GM12878 (cell line): ENCODE measurements around the gene GALNT18. TPM values are rescaled to one million over a fixed set of nuclear protein-coding genes. Genes with fewer than 3 reads are reported as not detected.

Source experiments
- ATAC-seq: fragments of 200-7000 bp; cut with Tn5 transposase; 3 replicates; pipeline ENCODE4 v1.9.1; 2020; ENCODE audit warnings: mild to moderate bottlenecking, moderate library complexity
- BruUV-seq: library from RNA; stranded (reverse); fragments of 400-500 nt; replicated peaks from 2 replicates; lab custom pipeline; 2021; lab: Mats Ljungman, UMichigan
- CTCF ChIA-PET: fragments of 300-600 bp; sonication (Branson Sonifier 250); formaldehyde crosslinking; extraction: SDS; loops from one replicate; lab custom pipeline; 2021; ENCODE audit warnings: inconsistent platforms; lab: Yijun Ruan, JAX
- POLR2A ChIA-PET: fragments of 350-600 bp; formaldehyde crosslinking; extraction: SDS; loops from one replicate; lab custom pipeline; 2021; ENCODE audit warnings: inconsistent platforms; lab: Charles Lee
- RAD21 ChIA-PET: fragments of 300-600 bp; sonication (Branson Sonifier 250); formaldehyde crosslinking; loops from one replicate; lab custom pipeline; 2023; ENCODE audit warnings: antibody characterized with exemption; ENCODE audit not compliant: unreplicated experiment; lab: Charles Lee
- SMC1A ChIA-PET: fragments of 300-600 bp; sonication (Branson Sonifier 250); formaldehyde crosslinking; loops from one replicate; lab custom pipeline; 2023; ENCODE audit not compliant: unreplicated experiment, uncharacterized antibody; lab: Charles Lee
- DNase-seq: peaks from one replicate; pipeline ENCODE4 v3.0.0-alpha.2; 2011; ENCODE audit warnings: low read depth, low spot score
- FAIRE-seq: peaks from 3 replicates; lab custom pipeline; 2011; peaks lifted over from hg19 to GRCh38; lab: Jason Lieb, UNC
- H2AFZ ChIP-seq: 2 replicates; pipeline ENCODE4 v1.6.0; 2011; ENCODE audit warnings: low read depth, low read length, control low read depth; ENCODE audit not compliant: control insufficient read depth
- H3K27ac ChIP-seq: 2 replicates; pipeline ENCODE4 v1.5.1; 2011; ENCODE audit warnings: control low read depth; ENCODE audit not compliant: control insufficient read depth, insufficient read depth
- H3K27me3 ChIP-seq, 2 experiments: replicated peaks in 1 of 2; 2 replicates each; pipeline versions ENCODE4 v1.6.0 to v1.6.1; 2011; ENCODE audit warnings: low read length in 1 of 2; ENCODE audit not compliant: control insufficient read depth in 2 of 2, insufficient read depth in 2 of 2
- H3K36me3 ChIP-seq, 2 experiments: 2 replicates each; pipeline ENCODE4 v1.5.1; 2011; ENCODE audit warnings: low read length in 1 of 2; ENCODE audit not compliant: control insufficient read depth in 2 of 2, insufficient read depth in 2 of 2
- H3K4me1 ChIP-seq: 2 replicates; pipeline ENCODE4 v1.6.1; 2011; ENCODE audit warnings: mild to moderate bottlenecking, low read length, moderate library complexity, mixed read lengths; ENCODE audit not compliant: control insufficient read depth, insufficient read depth
- H3K4me2 ChIP-seq: 2 replicates; pipeline ENCODE4 v1.6.0; 2011; ENCODE audit warnings: control low read depth; ENCODE audit not compliant: control insufficient read depth, insufficient read depth
- H3K4me3 ChIP-seq: fragments of 200-600 bp; sonication (generic); 2 replicates; pipeline ENCODE4 v1.5.1; 2016
- H3K79me2 ChIP-seq: 2 replicates; pipeline ENCODE4 v1.6.0; 2011; ENCODE audit warnings: low read length; ENCODE audit not compliant: control insufficient read depth, insufficient read depth
- H3K9ac ChIP-seq: 2 replicates; pipeline ENCODE4 v1.8.0; 2011; ENCODE audit warnings: low read length, control low read depth, mixed read lengths; ENCODE audit not compliant: control insufficient read depth, insufficient read depth
- H3K9me3 ChIP-seq: replicated peaks from 3 replicates; pipeline ENCODE4 v1.5.1; 2011; ENCODE audit warnings: mild to moderate bottlenecking, low read length; ENCODE audit not compliant: control insufficient read depth, insufficient read depth
- H4K20me1 ChIP-seq: 2 replicates; pipeline ENCODE4 v1.6.0; 2011; ENCODE audit not compliant: control insufficient read depth, insufficient read depth
- BCL11A ChIP-seq: IDR thresholded peaks from 2 replicates; pipeline ENCODE4 v1.6.1; 2011; ENCODE audit warnings: low read depth, low read length
- EZH2 ChIP-seq: IDR thresholded peaks from 2 replicates; pipeline ENCODE4 v1.6.1; 2012; ENCODE audit warnings: low read depth, mild to moderate bottlenecking, control low read depth, inconsistent platforms, low read length, borderline replicate concordance; ENCODE audit not compliant: control insufficient read depth
- HDAC6 ChIP-seq: fragments of 200-600 bp; sonication (generic); IDR thresholded peaks from one replicate; pipeline ENCODE4 v1.8.0; 2017; ENCODE audit warnings: antibody characterized with exemption; ENCODE audit not compliant: unreplicated experiment
- MYB ChIP-seq: fragments of 150-350 bp; IDR thresholded peaks from 2 replicates; pipeline ENCODE4 v1.6.1; 2014; ENCODE audit warnings: mild to moderate bottlenecking, low read depth, low read length, borderline replicate concordance
- NR2C1 ChIP-seq: fragments of 450-650 bp; IDR thresholded peaks from 2 replicates; pipeline ENCODE4 v1.6.1; 2017; ENCODE audit warnings: antibody characterized with exemption, mild to moderate bottlenecking, moderate library complexity
- NRF1 ChIP-seq: conservative IDR thresholded peaks from 2 replicates; pipeline ENCODE4 v1.6.1; 2011; ENCODE audit warnings: mild to moderate bottlenecking, low read depth, low read length, improper control_type of control experiment
- PAX8 ChIP-seq: fragments of 450-650 bp; IDR thresholded peaks from 2 replicates; pipeline ENCODE4 v1.6.1; 2017; ENCODE audit warnings: mild to moderate bottlenecking, moderate library complexity
- POLR2A ChIP-seq: IDR thresholded peaks from 2 replicates; pipeline ENCODE4 v1.6.1; 2011; ENCODE audit warnings: low read depth, mild to moderate bottlenecking, low read length
- SP1 ChIP-seq: IDR thresholded peaks from one replicate; pipeline ENCODE4 v1.6.1; 2011; ENCODE audit warnings: low read depth, low read length
- TAF1 ChIP-seq: IDR thresholded peaks from 2 replicates; pipeline ENCODE4 v1.6.1; 2011; ENCODE audit warnings: mild to moderate bottlenecking, low read depth, low read length, borderline replicate concordance
- TARDBP ChIP-seq: IDR thresholded peaks from 2 replicates; pipeline ENCODE4 v1.6.1; 2016; ENCODE audit warnings: borderline replicate concordance
- ZBED1 ChIP-seq: IDR thresholded peaks from 2 replicates; pipeline ENCODE4 v1.6.1; 2016; ENCODE audit warnings: borderline replicate concordance
- ZNF622 ChIP-seq: fragments of 450-650 bp; IDR thresholded peaks from 2 replicates; pipeline ENCODE4 v1.6.1; 2017; ENCODE audit warnings: mild to moderate bottlenecking, inconsistent platforms
- WGBS: methylation state at CpG from one replicate; pipeline ENCODE4 v1.1.6; 2016; ENCODE audit warnings: low lambda C conversion rate; ENCODE audit not compliant: insufficient replicate concordance, insufficient coverage; ENCODE audit errors: missing lambda C conversion rate; 5-methylcytosine and 5-hydroxymethylcytosine counted together
- in situ Hi-C: fragments of 300-500 bp; cut with MboI; formaldehyde crosslinking; loops from 9 replicates; pipeline ENCODE4 v1.14.3; 2018; ENCODE audit warnings: mixed read lengths
- intact Hi-C: fragments of 100-400 bp; cut with micrococcal nuclease; formaldehyde crosslinking; loops from one replicate; pipeline ENCODE4 v1.14.2; 2022; ENCODE audit not compliant: unreplicated experiment
- polyA plus RNA-seq, 11 experiments: library from polyadenylated mRNA; depleted of rRNA in 4 of 11; unstranded in 6 of 11; stranded (reverse) in 5 of 11; fragments of >200 nt; fragmentation: Nextera tagmentation in 4 of 11; fragmentation: Illumina TruSeq in 1 of 11; extraction: Ambion mirVana in 4 of 11; extraction: Trizol in 1 of 11; gene quantifications; 1 replicate in 1 of 11; 2 replicates in 10 of 11; pipeline versions ENCODE4 v1.2.1 to v1.2.3, GENCODE V29; 2011 to 2016; ENCODE audit warnings: inconsistent platforms in 2 of 11, missing spikeins in 2 of 11, low read depth in 1 of 11
- total RNA-seq, 4 experiments: library from RNA; depleted of rRNA in 3 of 4; stranded (reverse); fragments of >200 nt in 3 of 4; fragmentation: Illumina TruSeq in 1 of 4; extraction: Trizol in 1 of 4; gene quantifications; 2 replicates each; pipeline versions ENCODE4 v1.2.1 to v1.2.3, GENCODE V29; 2013 to 2021
- TF ChIP-seq, protein P1 (sequence below): IDR thresholded peaks from 2 replicates; pipeline ENCODE4 v1.6.1; 2011; ENCODE audit warnings: borderline replicate concordance, low read depth, mild to moderate bottlenecking, moderate library complexity, low read length; ENCODE audit not compliant: insufficient read depth, poor library complexity, severe bottlenecking
- TF ChIP-seq, protein P2 (sequence below): IDR thresholded peaks from 2 replicates; pipeline ENCODE4 v1.6.1; 2011; ENCODE audit warnings: low read depth, low read length, improper control_type of control experiment, borderline replicate concordance
- TF ChIP-seq, protein P3 (sequence below): fragments of 450-650 bp; IDR thresholded peaks from 2 replicates; pipeline ENCODE4 v1.6.1; 2017; ENCODE audit warnings: antibody characterized with exemption, mild to moderate bottlenecking, moderate library complexity
- TF ChIP-seq, protein P4 (sequence below): fragments of 450-650 bp; IDR thresholded peaks from 2 replicates; pipeline ENCODE4 v1.6.1; 2017; ENCODE audit warnings: low read depth, mild to moderate bottlenecking, moderate library complexity

Gene GALNT18
- total and polyA plus RNA-seq, 10 of the 15 experiments (the other 5 are each of a cell fraction or from before 2014, with no cell fraction given) = 1.2 to 14.2 (median 6.3) TPM

DNA sequence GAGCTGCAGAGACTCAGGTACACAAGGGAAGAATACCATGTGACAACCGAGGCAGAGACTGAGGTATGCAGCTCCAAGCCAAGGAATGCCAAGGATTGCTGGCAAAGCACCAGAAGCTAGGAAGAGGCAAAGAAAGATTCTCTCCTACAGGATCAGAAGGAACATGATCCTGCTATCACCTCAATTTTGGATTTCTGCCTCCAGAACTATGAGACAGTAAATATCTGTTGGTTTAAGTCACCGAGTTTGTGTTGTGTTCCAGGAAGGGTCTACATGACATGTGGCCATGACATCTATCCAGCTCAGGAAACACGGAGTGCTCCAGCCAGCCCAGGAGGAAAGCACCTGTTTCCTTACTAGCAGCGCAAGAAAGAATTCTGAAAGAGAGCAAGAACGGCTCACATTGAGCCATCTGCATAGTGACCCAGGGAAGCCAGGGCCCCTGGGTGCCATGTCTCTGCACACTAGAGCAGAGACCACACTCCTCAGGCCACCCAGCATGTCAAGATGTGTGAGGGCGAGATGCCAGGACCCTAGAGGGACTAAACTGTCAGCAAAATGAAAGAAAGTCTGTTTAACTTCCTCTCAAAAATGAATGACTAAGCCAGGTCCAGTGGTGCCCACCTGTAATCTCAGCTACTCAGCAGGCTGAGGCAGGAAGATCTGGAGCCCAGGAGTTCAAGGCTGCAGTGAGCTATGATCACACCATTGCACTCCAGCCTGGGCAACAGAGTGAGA, 35.6 kb upstream of the GALNT18 start:
- Histone ChIP-seq H3K27ac (no peak overlapping the region), H3K9ac (no peak overlapping the region), H3K36me3 (no peaks in the 10 kb centered on the region), H4K20me1 (no peaks in the 10 kb centered on the region), H3K4me1 (peaks cover 2% of the 10 kb centered on the region; the same call in 1 of the 2 replicates), H2AFZ (no peak overlapping the region), H3K4me3 (no peak overlapping the region), H3K9me3 (no peaks in the 10 kb centered on the region), H3K27me3 (no peaks in the 10 kb centered on the region; a peak in 1 of 4 replicates), H3K4me2 (no peak overlapping the region), H3K79me2 (no peaks in the 10 kb centered on the region)
- intact Hi-C loops (no loop called here), in situ Hi-C loops (no loop called here)
- no TSS peak for BruUV-seq
- ChIA-PET SMC1A (no interaction called here), POLR2A (no interaction called here), RAD21 (no interaction called here), CTCF (interaction anchor here (1.1 kb wide), 1 partner anchor 131 kb away, joined by 3 read pairs; no protein-coding TSS in a partner anchor)
- FAIRE-seq (no peak), DNase-seq (no peak), ATAC-seq (no peak)
- 0% methylated on average over 6 of the region's 6 CpGs for WGBS
- TF ChIP-seq, protein P1, sequence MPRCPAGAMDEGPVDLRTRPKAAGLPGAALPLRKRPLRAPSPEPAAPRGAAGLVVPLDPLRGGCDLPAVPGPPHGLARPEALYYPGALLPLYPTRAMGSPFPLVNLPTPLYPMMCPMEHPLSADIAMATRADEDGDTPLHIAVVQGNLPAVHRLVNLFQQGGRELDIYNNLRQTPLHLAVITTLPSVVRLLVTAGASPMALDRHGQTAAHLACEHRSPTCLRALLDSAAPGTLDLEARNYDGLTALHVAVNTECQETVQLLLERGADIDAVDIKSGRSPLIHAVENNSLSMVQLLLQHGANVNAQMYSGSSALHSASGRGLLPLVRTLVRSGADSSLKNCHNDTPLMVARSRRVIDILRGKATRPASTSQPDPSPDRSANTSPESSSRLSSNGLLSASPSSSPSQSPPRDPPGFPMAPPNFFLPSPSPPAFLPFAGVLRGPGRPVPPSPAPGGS = no peak
- TF ChIP-seq NRF1 (no peak), POLR2A (no peak), TARDBP (no peak), SP1 (no peak), ZBED1 (no peak), ZNF622 (no peak), TAF1 (no peak), HDAC6 (no peak), NR2C1 (no peak), EZH2 (no peak), BCL11A (no peak), PAX8 (no peak), MYB (no peak)
- TF ChIP-seq, protein P2, sequence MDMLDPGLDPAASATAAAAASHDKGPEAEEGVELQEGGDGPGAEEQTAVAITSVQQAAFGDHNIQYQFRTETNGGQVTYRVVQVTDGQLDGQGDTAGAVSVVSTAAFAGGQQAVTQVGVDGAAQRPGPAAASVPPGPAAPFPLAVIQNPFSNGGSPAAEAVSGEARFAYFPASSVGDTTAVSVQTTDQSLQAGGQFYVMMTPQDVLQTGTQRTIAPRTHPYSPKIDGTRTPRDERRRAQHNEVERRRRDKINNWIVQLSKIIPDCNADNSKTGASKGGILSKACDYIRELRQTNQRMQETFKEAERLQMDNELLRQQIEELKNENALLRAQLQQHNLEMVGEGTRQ = no peak
- TF ChIP-seq, protein P3, sequence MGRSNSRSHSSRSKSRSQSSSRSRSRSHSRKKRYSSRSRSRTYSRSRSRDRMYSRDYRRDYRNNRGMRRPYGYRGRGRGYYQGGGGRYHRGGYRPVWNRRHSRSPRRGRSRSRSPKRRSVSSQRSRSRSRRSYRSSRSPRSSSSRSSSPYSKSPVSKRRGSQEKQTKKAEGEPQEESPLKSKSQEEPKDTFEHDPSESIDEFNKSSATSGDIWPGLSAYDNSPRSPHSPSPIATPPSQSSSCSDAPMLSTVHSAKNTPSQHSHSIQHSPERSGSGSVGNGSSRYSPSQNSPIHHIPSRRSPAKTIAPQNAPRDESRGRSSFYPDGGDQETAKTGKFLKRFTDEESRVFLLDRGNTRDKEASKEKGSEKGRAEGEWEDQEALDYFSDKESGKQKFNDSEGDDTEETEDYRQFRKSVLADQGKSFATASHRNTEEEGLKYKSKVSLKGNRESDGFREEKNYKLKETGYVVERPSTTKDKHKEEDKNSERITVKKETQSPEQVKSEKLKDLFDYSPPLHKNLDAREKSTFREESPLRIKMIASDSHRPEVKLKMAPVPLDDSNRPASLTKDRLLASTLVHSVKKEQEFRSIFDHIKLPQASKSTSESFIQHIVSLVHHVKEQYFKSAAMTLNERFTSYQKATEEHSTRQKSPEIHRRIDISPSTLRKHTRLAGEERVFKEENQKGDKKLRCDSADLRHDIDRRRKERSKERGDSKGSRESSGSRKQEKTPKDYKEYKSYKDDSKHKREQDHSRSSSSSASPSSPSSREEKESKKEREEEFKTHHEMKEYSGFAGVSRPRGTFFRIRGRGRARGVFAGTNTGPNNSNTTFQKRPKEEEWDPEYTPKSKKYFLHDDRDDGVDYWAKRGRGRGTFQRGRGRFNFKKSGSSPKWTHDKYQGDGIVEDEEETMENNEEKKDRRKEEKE = no peak
- TF ChIP-seq, protein P4, sequence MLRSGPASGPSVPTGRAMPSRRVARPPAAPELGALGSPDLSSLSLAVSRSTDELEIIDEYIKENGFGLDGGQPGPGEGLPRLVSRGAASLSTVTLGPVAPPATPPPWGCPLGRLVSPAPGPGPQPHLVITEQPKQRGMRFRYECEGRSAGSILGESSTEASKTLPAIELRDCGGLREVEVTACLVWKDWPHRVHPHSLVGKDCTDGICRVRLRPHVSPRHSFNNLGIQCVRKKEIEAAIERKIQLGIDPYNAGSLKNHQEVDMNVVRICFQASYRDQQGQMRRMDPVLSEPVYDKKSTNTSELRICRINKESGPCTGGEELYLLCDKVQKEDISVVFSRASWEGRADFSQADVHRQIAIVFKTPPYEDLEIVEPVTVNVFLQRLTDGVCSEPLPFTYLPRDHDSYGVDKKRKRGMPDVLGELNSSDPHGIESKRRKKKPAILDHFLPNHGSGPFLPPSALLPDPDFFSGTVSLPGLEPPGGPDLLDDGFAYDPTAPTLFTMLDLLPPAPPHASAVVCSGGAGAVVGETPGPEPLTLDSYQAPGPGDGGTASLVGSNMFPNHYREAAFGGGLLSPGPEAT = no peak
